ENCODE measurements around the gene FSIP1. TPM values are rescaled to one million over a fixed set of nuclear protein-coding genes. Genes with fewer than 3 reads are reported as not detected.

The FSIP1 gene
- total RNA-seq, 1 donor from 2014 or later, result not detected

DNA sequence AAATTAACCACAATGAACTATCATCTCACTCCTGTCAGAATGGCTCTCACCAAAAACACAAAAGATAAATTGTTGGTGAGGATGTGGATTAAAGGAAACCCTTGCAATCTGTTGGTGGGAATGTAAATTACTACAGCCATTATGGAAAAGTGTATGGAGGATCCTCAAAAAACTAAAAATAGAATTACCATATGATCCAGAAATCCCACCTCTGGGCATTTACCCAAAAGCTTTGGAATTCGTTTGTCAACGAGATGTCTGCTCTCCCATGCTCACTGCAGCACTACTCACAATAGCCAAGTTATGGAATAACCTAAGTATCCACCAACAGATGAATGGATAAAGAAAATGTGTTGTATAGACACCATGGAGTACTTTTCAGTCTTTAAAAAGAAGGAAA is 21.6 kb downstream of the FSIP1 start:
- H3K36me3 ChIP-seq, result no peaks in the 10 kb centered on the region
- H3K4me3 ChIP-seq, result no peak overlapping the region
- no peaks in the 10 kb centered on the region for H3K27me3 ChIP-seq
- H3K9me3 ChIP-seq, result no peaks in the 10 kb centered on the region
- TF ChIP-seq, protein P1, sequence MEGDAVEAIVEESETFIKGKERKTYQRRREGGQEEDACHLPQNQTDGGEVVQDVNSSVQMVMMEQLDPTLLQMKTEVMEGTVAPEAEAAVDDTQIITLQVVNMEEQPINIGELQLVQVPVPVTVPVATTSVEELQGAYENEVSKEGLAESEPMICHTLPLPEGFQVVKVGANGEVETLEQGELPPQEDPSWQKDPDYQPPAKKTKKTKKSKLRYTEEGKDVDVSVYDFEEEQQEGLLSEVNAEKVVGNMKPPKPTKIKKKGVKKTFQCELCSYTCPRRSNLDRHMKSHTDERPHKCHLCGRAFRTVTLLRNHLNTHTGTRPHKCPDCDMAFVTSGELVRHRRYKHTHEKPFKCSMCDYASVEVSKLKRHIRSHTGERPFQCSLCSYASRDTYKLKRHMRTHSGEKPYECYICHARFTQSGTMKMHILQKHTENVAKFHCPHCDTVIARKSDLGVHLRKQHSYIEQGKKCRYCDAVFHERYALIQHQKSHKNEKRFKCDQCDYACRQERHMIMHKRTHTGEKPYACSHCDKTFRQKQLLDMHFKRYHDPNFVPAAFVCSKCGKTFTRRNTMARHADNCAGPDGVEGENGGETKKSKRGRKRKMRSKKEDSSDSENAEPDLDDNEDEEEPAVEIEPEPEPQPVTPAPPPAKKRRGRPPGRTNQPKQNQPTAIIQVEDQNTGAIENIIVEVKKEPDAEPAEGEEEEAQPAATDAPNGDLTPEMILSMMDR (IDR thresholded peaks at IDR 0.05), result no peak
- intact Hi-C loops (cut with DNase I), result no loop called here
- H3K4me1 ChIP-seq, result no peaks in the 10 kb centered on the region
- no peak overlapping the region for H3K27ac ChIP-seq
- no peak for DNase-seq (ENCODE audit: low spot score in 2 of 2)

DNA sequence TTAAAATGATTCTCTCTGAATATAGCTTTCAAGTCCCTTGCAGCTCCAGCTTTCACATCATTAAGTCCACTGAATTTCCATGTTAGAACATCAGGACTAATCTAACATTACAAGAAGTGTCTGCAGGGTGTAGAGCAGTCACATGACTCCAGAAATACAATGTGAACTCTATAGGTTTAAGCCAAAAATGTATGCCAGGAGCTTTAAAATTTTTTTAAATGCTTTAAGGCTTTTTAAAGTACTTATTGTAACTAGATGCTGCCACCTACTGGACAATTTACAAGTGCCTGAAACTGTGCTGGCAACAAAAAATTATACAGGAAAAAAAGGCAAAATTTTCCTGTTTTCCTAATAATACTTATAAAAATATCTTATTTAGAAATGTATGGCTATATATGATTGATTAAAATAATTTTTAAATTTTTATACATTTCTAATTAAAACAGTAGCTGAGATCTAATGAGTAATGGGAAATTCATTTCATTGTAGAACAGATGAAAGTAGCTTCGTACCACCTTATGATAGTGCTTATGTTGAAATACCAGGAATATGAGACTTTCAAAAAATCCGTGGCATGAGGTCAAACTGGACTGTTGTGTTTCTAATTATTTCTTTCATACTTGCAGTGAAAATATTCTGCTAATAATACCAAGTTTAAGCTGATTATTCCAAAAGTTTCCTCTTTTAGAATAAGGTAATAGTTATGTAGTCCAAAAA is 25.7 kb downstream of the FSIP1 start:
- no peak for DNase-seq (ENCODE audit: low spot score in 2 of 2)
- Histone ChIP-seq H3K4me3 (no peak overlapping the region), H3K4me1 (no peaks in the 10 kb centered on the region), H3K9me3 (no peaks in the 10 kb centered on the region), H3K27me3 (no peaks in the 10 kb centered on the region), H3K27ac (no peak overlapping the region), H3K36me3 (no peaks in the 10 kb centered on the region)
- intact Hi-C loops (cut with DNase I), result loop anchor here (2.0 to 10.0 kb wide), 4 partner anchors 70 to 1048 kb away; no protein-coding TSS in a partner anchor
- TF ChIP-seq, protein P1 (IDR thresholded peaks at IDR 0.05), result peak; percentile 37 to 85 (median 68)

DNA sequence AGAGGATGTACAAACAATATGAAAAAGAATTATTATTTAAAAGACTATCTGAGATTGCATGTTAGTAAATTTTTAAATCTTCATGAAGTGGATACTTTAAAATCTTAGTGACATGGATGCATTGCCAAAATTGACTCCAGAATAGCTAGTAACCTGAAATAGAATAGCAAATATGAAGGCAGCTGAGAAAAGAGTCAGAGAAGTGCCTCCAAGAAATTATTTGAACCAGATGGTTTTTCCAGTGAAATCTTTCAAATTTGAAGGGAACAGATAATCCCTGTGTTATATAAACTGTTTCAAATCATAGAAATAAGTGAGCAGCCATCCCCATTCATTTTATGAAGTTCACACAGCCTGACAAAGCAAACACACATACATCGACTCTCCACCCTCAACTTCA is 29.6 kb downstream of the FSIP1 start:
- H3K27me3 ChIP-seq, result no peaks in the 10 kb centered on the region
- no peak overlapping the region for H3K4me3 ChIP-seq
- H3K36me3 ChIP-seq, result no peaks in the 10 kb centered on the region
- H3K9me3 ChIP-seq, result no peaks in the 10 kb centered on the region
- H3K27ac ChIP-seq, result no peak overlapping the region
- TF ChIP-seq, protein P1 (IDR thresholded peaks at IDR 0.05), result no peak
- no peak for DNase-seq (ENCODE audit: low spot score in 2 of 2)
- intact Hi-C loops (cut with DNase I), result loop anchor here (10.0 kb wide), 1 partner anchor 158 kb away; no protein-coding TSS in a partner anchor
- no peaks in the 10 kb centered on the region for H3K4me1 ChIP-seq

DNA sequence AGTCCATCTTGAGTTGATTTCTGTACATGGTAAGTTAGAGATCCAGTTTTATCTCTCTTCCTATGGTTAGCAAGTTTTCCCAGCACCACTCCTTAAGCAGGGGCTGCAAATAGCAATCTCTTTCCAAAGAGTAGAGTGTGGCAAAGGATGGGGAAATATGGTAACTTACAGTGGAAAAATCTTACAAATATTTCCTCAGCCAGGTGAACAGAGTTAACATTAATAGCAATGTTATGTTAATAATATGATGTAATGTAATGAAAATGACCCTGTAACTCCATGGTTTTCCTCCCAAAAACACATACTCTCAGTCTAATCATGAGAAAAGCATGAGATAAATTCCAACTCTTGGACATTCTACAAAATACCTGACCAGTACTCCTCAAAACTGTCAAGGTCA is 30.4 kb downstream of the FSIP1 start:
- H3K27me3 ChIP-seq, result no peaks in the 10 kb centered on the region
- no peak overlapping the region for H3K4me3 ChIP-seq
- no peaks in the 10 kb centered on the region for H3K9me3 ChIP-seq
- no peaks in the 10 kb centered on the region for H3K36me3 ChIP-seq
- no peak for DNase-seq (ENCODE audit: low spot score in 2 of 2)
- H3K27ac ChIP-seq, result no peak overlapping the region
- TF ChIP-seq, protein P1 (IDR thresholded peaks at IDR 0.05), result no peak
- H3K4me1 ChIP-seq, result no peaks in the 10 kb centered on the region
- intact Hi-C loops (cut with DNase I), result loop anchor here (10.0 kb wide), 1 partner anchor 157 kb away; no protein-coding TSS in a partner anchor

DNA sequence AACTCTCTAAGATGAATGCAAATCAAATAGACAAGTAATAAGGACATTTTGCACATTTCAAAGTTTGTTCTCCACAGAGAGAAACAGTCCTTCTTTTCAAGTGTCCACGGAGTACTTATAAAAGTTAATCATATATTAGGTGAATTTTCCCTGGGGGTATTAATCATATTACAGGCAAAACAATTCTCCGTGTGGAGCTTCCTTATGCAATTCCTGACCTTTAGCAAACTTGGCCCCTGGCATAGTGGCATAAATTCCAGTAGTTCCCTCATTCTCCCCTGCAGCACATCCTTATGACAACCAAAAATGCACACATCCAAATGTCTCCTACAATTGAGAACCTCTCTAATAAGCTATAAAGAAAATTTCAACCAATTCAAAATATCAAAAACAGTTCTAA is 34.4 kb downstream of the FSIP1 start:
- Histone ChIP-seq H3K36me3 (no peaks in the 10 kb centered on the region), H3K27ac (no peak overlapping the region), H3K27me3 (no peaks in the 10 kb centered on the region), H3K9me3 (no peaks in the 10 kb centered on the region), H3K4me3 (no peak overlapping the region), H3K4me1 (no peaks in the 10 kb centered on the region)
- TF ChIP-seq, protein P1 (IDR thresholded peaks at IDR 0.05), result no peak
- intact Hi-C loops (cut with DNase I), result no loop called here
- DNase-seq (ENCODE audit: low spot score in 2 of 2), result no peak
